Urinary bladder (tissue), 4 donors: ENCODE measurements around the gene FAM53B. TPM values are rescaled to one million over a fixed set of nuclear protein-coding genes. Genes with fewer than 3 reads are reported as not detected.
"Not testable (repeated sequence)": the region's sequence is repeated elsewhere in the genome, so short reads cannot be mapped to it uniquely, and the experiment has no call there.

Experiments
- DNase-seq: peaks from one replicate; pipeline ENCODE4 v3.0.0-alpha.2; 2015; ENCODE audit errors: extremely low spot score
- H3K27ac ChIP-seq: one replicate; pipeline ENCODE4 v1.5.1; 2013; ENCODE audit warnings: low read depth, mild to moderate bottlenecking, moderate library complexity
- H3K36me3 ChIP-seq: one replicate; pipeline ENCODE4 v1.6.1; 2013; ENCODE audit warnings: mild to moderate bottlenecking, moderate library complexity; ENCODE audit not compliant: insufficient read depth
- H3K4me1 ChIP-seq: one replicate; pipeline ENCODE4 v1.6.1; 2013; ENCODE audit warnings: mild to moderate bottlenecking, moderate library complexity; ENCODE audit not compliant: insufficient read depth
- H3K4me3 ChIP-seq: one replicate; pipeline ENCODE4 v1.5.1; 2013; ENCODE audit warnings: low read depth, low read length
- WGBS: extraction: QIAGEN DNeasy Blood & Tissue Kit; methylation state at CpG from one replicate; pipeline ENCODE4 v1.1.7; 2013; 5-methylcytosine and 5-hydroxymethylcytosine counted together
- polyA plus RNA-seq: library from polyadenylated mRNA; stranded (reverse); fragments of 200-250 nt; gene quantifications from one replicate; pipeline ENCODE4 v1.2.3, GENCODE V29; 2013
- total RNA-seq: library from RNA; depleted of rRNA; stranded (reverse); fragments of >200 nt; gene quantifications from one replicate; pipeline ENCODE4 v1.2.3, GENCODE V29; 2014
- donor health status: healthy with polysubstance abuse.
- donor health status: healthy.

Gene FAM53B
- 19.8 TPM for total RNA-seq
- polyA plus RNA-seq = 15.9 TPM

- WGBS = under 1% methylated on average over 100 of the region's 100 CpGs
- DNase-seq = no peak
- H3K4me3 ChIP-seq = peak within 1 kb of the TSS; percentile 90
- peak within 1 kb of the TSS; percentile 79 for H3K27ac ChIP-seq
- H3K36me3 ChIP-seq = no peaks in the 10 kb centered on the region
- no peaks in the 10 kb centered on the region for H3K4me1 ChIP-seq
Observed at GRCh38 chr10:124744102-124745050, at the start of gene FAM53B. FAM53B (minus strand) TSS chr10:124744378; CDS start chr10:124706713, 37,665 bp downstream.

- Histone ChIP-seq H3K4me1 (no peaks in the 10 kb centered on the region), H3K27ac (no peak overlapping the region), H3K4me3 (no peak overlapping the region), H3K36me3 (no peaks in the 10 kb centered on the region)
- 95% methylated on average over 11 of the region's 11 CpGs for WGBS
- DNase-seq = no peak
Observed at GRCh38 chr10:124792998-124793352, 48.8 kb upstream of the FAM53B start.

- no peaks in the 10 kb centered on the region for H3K36me3 ChIP-seq
- H3K4me3 ChIP-seq = peak within 1 kb of the TSS; percentile 95
- WGBS = under 1% methylated on average over 79 of the region's 79 CpGs
- peak within 1 kb of the TSS; percentile 88 for H3K27ac ChIP-seq
- DNase-seq = peak; percentile 32
- H3K4me1 ChIP-seq = no peaks in the 10 kb centered on the region
Observed at GRCh38 chr10:124791547-124792348, 47.6 kb upstream of the FAM53B start, which contains the start of gene EEF1AKMT2. EEF1AKMT2 (minus strand) TSS chr10:124791887; CDS start chr10:124791833, 54 bp downstream.

GRCh38 chr10:124782900-124783299 lies 38.7 kb upstream of the FAM53B start:
- not testable (repeated sequence) for H3K27ac ChIP-seq, H3K36me3 ChIP-seq, DNase-seq, H3K4me1 ChIP-seq, H3K4me3 ChIP-seq
- WGBS = 90% methylated on average over 1 of the region's 1 CpG

GRCh38 chr10:124768791-124769190 lies 24.6 kb upstream of the FAM53B start:
- H3K36me3 ChIP-seq = no peaks in the 10 kb centered on the region
- WGBS = 94% methylated on average over 2 of the region's 2 CpGs
- no peak for DNase-seq

GRCh38 chr10:124765256-124765655 lies 21.1 kb upstream of the FAM53B start:
- no peak for DNase-seq
- peaks cover under 1% of the 10 kb centered on the region for H3K36me3 ChIP-seq
- H3K4me1 ChIP-seq = no peaks in the 10 kb centered on the region
- no peak overlapping the region for H3K4me3 ChIP-seq
- no peak overlapping the region for H3K27ac ChIP-seq
- 76% methylated on average over 2 of the region's 2 CpGs for WGBS

More at GRCh38 chr10:124768791-124769190, 24.6 kb upstream of the FAM53B start:
- no peak overlapping the region for H3K4me3 ChIP-seq
- no peaks in the 10 kb centered on the region for H3K4me1 ChIP-seq
- no peak overlapping the region for H3K27ac ChIP-seq

- Histone ChIP-seq H3K4me1 (no peaks in the 10 kb centered on the region), H3K27ac (no peak overlapping the region), H3K36me3 (peaks cover 2% of the 10 kb centered on the region), H3K4me3 (no peak overlapping the region)
- no peak for DNase-seq
- WGBS = 93% methylated on average over 1 of the region's 1 CpG
Observed at GRCh38 chr10:124763267-124763666, 19.1 kb upstream of the FAM53B start.

GRCh38 chr10:124762281-124762680 lies 18.1 kb upstream of the FAM53B start:
- Histone ChIP-seq H3K4me3 (no peak overlapping the region), H3K4me1 (no peaks in the 10 kb centered on the region), H3K36me3 (peaks cover 2% of the 10 kb centered on the region), H3K27ac (no peak overlapping the region)
- no peak for DNase-seq
- whole genome bisulfite sequencing = 91% methylated on average over 5 of the region's 5 CpGs

GRCh38 chr10:124756156-124756903 lies 12.2 kb upstream of the FAM53B start:
- no peak overlapping the region for H3K27ac ChIP-seq
- no peak for DNase-seq
- peaks cover 2% of the 10 kb centered on the region for H3K36me3 ChIP-seq
- 87% methylated on average over 5 of the region's 5 CpGs for WGBS
- no peaks in the 10 kb centered on the region for H3K4me1 ChIP-seq
- no peak overlapping the region for H3K4me3 ChIP-seq

GRCh38 chr10:124755581-124755980 lies 11.4 kb upstream of the FAM53B start:
- no peak for DNase-seq
- no peak overlapping the region for H3K27ac ChIP-seq

GRCh38 chr10:124754227-124754626 lies 10.0 kb upstream of the FAM53B start:
- Histone ChIP-seq H3K4me1 (no peaks in the 10 kb centered on the region), H3K27ac (no peak overlapping the region), H3K4me3 (no peak overlapping the region), H3K36me3 (no peaks in the 10 kb centered on the region)
- DNase-seq = no peak
- 89% methylated on average over 5 of the region's 5 CpGs for WGBS

More at GRCh38 chr10:124755581-124755980, 11.4 kb upstream of the FAM53B start:
- Histone ChIP-seq H3K4me1 (no peaks in the 10 kb centered on the region), H3K4me3 (no peak overlapping the region), H3K36me3 (peaks cover 2% of the 10 kb centered on the region)
- 74% methylated on average over 2 of the region's 2 CpGs for WGBS

- 81% methylated on average over 4 of the region's 4 CpGs for WGBS
- DNase-seq = no peak
- H3K36me3 ChIP-seq = no peaks in the 10 kb centered on the region
- H3K27ac ChIP-seq = no peak overlapping the region
- H3K4me1 ChIP-seq = no peaks in the 10 kb centered on the region
- no peak overlapping the region for H3K4me3 ChIP-seq
Observed at GRCh38 chr10:124748953-124749645, 4.9 kb upstream of the FAM53B start.

GRCh38 chr10:124748166-124748565 lies 4.0 kb upstream of the FAM53B start:
- H3K4me1 ChIP-seq = no peaks in the 10 kb centered on the region
- no peak overlapping the region for H3K27ac ChIP-seq
- DNase-seq = no peak
- no peak overlapping the region for H3K4me3 ChIP-seq
- WGBS = 92% methylated on average over 3 of the region's 3 CpGs
- H3K36me3 ChIP-seq = no peaks in the 10 kb centered on the region
